Lung (tissue), 12 donors: ENCODE results near the gene VAPA. TPM values are rescaled to one million over a fixed set of nuclear protein-coding genes. Genes with fewer than 3 reads are reported as not detected.

Experiments
- ATAC-seq: fragments of 200-7000 bp; cut with Tn5 transposase; one replicate; pipeline ENCODE4 v1.9.1; 2020; ENCODE audit warnings: moderate number of reproducible peaks; ENCODE audit not compliant: insufficient read depth, low FRiP score
- DNase-seq, 3 donors: peaks; one replicate each; pipeline ENCODE4 v3.0.0-alpha.2; 2013 to 2017
- H3K27ac ChIP-seq, 2 donors: one replicate each; pipeline ENCODE4 v1.5.1; 2013; ENCODE audit warnings: mild to moderate bottlenecking in 2 of 2, moderate library complexity in 2 of 2, control low read depth in 1 of 2, inconsistent platforms in 1 of 2, low read depth in 1 of 2, low read length in 1 of 2
- H3K27me3 ChIP-seq, 3 donors: one replicate each; pipeline ENCODE4 v1.5.1; 2013; ENCODE audit warnings: low read length in 2 of 3; ENCODE audit not compliant: control insufficient read depth in 3 of 3, insufficient read depth in 3 of 3
- H3K36me3 ChIP-seq, 4 donors: one replicate each; pipeline ENCODE4 v1.5.1; 2013; ENCODE audit warnings: low read length in 4 of 4, mild to moderate bottlenecking in 1 of 4, moderate library complexity in 1 of 4; ENCODE audit not compliant: control insufficient read depth in 4 of 4, insufficient read depth in 4 of 4
- H3K4me1 ChIP-seq, 5 donors: one replicate each; pipeline ENCODE4 v1.5.1; 2013; ENCODE audit warnings: low read length in 5 of 5, mild to moderate bottlenecking in 2 of 5, moderate library complexity in 1 of 5; ENCODE audit not compliant: control insufficient read depth in 5 of 5, insufficient read depth in 5 of 5
- H3K4me3 ChIP-seq: one replicate; pipeline ENCODE4 v1.5.1; 2013; ENCODE audit warnings: mild to moderate bottlenecking, control low read depth, moderate library complexity
- H3K9ac ChIP-seq, 2 donors: one replicate each; pipeline ENCODE4 v1.5.1; 2013; ENCODE audit warnings: low read length in 2 of 2, control low read depth in 1 of 2; ENCODE audit not compliant: insufficient read depth in 1 of 2
- H3K9me3 ChIP-seq, 4 donors: one replicate each; pipeline ENCODE4 v1.5.1; 2013; ENCODE audit warnings: low read length in 3 of 4, mild to moderate bottlenecking in 1 of 4, moderate library complexity in 1 of 4; ENCODE audit not compliant: control insufficient read depth in 4 of 4, insufficient read depth in 3 of 4
- CTCF ChIP-seq: IDR thresholded peaks from 2 replicates; pipeline ENCODE4 v1.5.1; 2012; ENCODE audit warnings: mild to moderate bottlenecking; ENCODE audit errors: control extremely low read depth, extremely low read depth
- WGBS, 2 donors: extraction: QIAGEN DNeasy Blood & Tissue Kit; methylation state at CpG; one replicate each; pipeline ENCODE4 v1.1.7; 2013; 5-methylcytosine and 5-hydroxymethylcytosine counted together
- polyA plus RNA-seq, 2 donors: library from polyadenylated mRNA; stranded (reverse); fragments of 200-250 nt; gene quantifications; one replicate each; pipeline ENCODE4 v1.2.1, GENCODE V29; 2013
- total RNA-seq, 2 donors: library from RNA; depleted of rRNA in 1 of 2; stranded (reverse); fragments of >200 nt in 1 of 2; gene quantifications; one replicate each; pipeline ENCODE4 v1.2.1, GENCODE V29; 2014 to 2021
- donor health status: control.
- donor health status: control.
- donor health status: Bipolar disorder and iron deficiency.
- donor health status: healthy.
- donor health status: DM: yes; HTN: yes; CAD: no.

The VAPA gene
- total and polyA plus RNA-seq, 4 donors, result 143 to 351 (median 248) TPM

GRCh38 chr18:9925369-9925768, 11.6 kb downstream of the VAPA start:
- no peaks in the 10 kb centered on the region for H3K27me3 ChIP-seq
- no peak for TF ChIP-seq CTCF
- DNase-seq (no peak), ATAC-seq (no peak)
- peaks cover 1 to 32% (median 6%) of the 10 kb centered on the region in 5 donors for H3K4me1 ChIP-seq
- H3K9ac ChIP-seq, result no peak overlapping the region
- H3K36me3 ChIP-seq, result no peaks in the 10 kb centered on the region
- no peaks in the 10 kb centered on the region for H3K9me3 ChIP-seq
- 67% methylated on average over 1 of the region's 1 CpG for WGBS, 2 donors
- no peak overlapping the region for H3K27ac ChIP-seq
- no peak overlapping the region for H3K4me3 ChIP-seq

GRCh38 chr18:9925795-9926194, 12.0 kb downstream of the VAPA start:
- H3K4me3 ChIP-seq, result no peak overlapping the region
- DNase-seq (no peak), ATAC-seq (no peak)
- no peak overlapping the region for H3K27ac ChIP-seq
- H3K36me3 ChIP-seq, result no peaks in the 10 kb centered on the region
- no peak overlapping the region for H3K9ac ChIP-seq
- no peaks in the 10 kb centered on the region for H3K27me3 ChIP-seq
- no peaks in the 10 kb centered on the region for H3K9me3 ChIP-seq
- TF ChIP-seq CTCF, result no peak
- WGBS, 2 donors, result 81 to 84% methylated on average over 4 of the region's 4 CpGs
- H3K4me1 ChIP-seq, result peaks cover 0 to 27% (median 6%) of the 10 kb centered on the region in 5 donors

GRCh38 chr18:9926223-9926894, 12.5 kb downstream of the VAPA start:
- peaks cover 0 to 29% (median 6%) of the 10 kb centered on the region in 5 donors for H3K4me1 ChIP-seq
- ATAC-seq (no peak), DNase-seq (no peak)

More at GRCh38 chr18:9926223-9926894, 12.5 kb downstream of the VAPA start:
- H3K27ac ChIP-seq, result no peak overlapping the region
- no peaks in the 10 kb centered on the region for H3K27me3 ChIP-seq
- 77 to 85% methylated on average over 2 of the region's 2 CpGs for WGBS, 2 donors
- no peaks in the 10 kb centered on the region for H3K9me3 ChIP-seq
- H3K4me3 ChIP-seq, result no peak overlapping the region
- no peak overlapping the region for H3K9ac ChIP-seq
- no peak for TF ChIP-seq CTCF
- no peaks in the 10 kb centered on the region for H3K36me3 ChIP-seq
